HG03039 (cell line): ENCODE measurements around the gene SPIRE1.
"Not testable (repeated sequence)": the region's sequence is repeated elsewhere in the genome, so short reads cannot be mapped to it uniquely, and the experiment has no call there.

Source experiments
- ATAC-seq: cut with Tn5 transposase; IDR thresholded peaks from one replicate; pipeline ENCODE4 v1.9.1; 2021; ENCODE audit warnings: mild to moderate bottlenecking, moderate library complexity; ENCODE audit not compliant: unreplicated experiment

SPIRE1 gene

DNA sequence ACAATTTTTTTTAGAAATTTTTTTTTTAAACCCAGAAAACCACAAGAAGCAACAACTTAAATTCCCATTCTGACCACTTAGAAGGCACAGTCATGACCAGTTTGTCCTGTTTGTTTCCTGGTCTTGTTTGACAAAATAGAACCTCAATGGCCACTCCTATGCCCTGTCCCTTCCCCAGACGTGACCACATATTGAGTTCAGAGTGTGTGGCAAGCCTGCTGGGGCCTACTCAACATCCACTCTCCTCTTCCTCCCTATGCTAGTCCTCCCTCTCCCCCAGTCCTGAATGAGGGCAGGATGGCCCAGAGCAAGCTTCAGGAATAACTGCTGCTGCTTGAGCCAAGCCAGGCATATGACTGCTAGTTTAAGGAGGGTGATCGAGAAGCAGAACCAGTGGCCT is 160.6 kb downstream of the SPIRE1 start:
- ATAC-seq, result no peak

DNA sequence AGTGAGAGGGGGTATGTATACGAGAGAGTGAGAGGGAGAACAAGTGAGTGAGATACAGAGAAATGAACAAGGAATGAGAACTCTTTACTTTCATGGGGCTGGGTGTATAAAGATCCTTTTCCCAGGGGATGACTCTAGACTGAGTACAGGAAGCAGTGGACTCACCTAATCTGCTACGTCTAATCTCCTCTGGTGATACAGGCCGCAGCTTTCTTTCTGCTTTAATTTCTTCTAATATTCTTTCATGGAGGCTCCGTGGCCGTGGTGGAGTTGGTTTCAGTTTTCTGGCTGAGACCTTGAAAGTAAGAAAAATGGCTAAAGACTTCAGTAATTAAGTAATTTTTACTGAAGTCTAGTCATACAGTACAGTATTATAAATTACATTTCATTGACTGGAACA is 165.0 kb downstream of the SPIRE1 start:
- no peak for ATAC-seq

DNA sequence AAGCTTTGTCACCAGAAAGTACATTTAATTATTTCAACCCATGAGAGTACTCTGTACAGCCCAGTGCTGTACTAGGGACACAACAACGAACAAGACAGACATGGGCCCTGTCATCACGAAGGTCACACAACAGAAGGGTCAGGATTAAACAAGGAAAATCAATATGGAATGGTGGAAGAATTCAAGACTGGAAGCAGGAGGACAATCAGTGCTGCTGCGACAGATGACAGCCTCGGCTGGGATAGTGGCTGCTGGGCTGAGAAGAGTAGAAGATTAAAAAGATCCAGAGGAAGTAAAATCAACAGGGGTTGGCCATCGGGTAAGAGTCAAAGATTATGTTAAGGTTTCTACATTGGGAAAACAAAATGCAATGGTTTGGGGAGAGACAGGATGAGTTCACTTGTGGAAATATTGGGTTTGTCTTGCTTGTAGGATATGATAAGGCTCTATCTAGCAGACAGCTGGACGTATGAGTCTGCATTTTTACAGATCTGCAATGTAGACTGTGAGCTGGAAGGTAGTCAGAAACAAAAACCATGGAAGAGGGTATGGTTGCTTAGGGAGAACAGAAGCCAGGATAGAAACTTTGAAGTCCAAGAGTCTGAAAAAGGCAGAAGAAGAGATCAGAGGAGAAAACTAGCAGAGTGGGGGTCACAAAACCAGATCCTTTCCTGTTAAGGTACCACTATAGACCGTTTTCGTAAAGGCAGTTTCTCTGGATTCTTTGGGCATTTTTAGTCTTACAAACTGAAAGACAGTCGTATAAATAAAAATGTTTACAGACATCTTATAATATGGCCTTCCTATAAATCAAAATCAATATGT is 166.1 kb downstream of the SPIRE1 start:
- ATAC-seq, result no peak

DNA sequence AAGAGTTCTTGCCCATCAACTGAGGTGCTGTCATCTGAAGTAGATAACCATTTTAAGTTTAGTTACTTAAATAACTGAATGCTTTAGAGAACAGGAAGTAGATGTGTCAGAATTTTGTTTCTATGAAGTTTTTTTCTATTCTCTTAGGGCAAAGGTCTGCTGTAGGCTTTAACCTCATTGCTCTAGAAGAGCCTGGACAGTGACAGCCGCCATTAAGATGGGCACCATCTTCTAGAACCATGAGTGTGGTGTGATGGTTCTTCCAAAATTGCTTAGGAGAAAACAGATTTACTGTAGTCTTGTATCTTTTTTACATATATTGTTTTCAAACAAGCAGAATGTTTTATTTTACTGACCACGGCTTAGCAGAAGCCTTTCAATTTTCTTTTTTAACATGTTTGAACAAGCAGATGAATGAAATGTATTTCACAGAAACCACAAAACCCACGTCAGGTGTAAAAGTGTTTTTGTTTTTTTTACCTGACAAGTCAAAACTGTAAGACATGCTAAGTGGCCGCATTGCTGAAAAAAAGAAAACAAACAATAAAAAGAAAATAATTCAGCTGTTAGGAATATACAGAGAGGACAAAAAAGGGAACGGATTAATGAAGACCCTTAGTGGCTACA is 172.3 kb downstream of the SPIRE1 start:
- ATAC-seq, result no peak

DNA sequence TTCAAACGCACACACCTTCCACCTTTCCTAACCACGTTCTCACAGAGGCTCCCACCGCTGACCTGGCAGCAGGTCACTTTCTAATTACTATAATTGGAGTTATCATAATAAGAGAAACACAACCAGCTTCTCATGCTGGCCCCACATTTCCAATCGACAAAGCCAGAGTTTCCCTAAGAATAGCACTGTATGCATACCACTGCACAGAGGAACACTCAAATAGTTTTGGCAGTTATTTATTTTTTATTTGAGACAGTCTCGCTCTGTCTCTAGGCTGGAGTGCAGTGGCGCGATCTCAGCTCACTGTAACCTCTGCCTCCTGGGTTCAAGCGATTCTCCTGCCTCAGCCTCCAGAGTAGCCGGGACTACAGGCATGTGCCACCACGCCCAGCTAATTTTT is 176.0 kb downstream of the SPIRE1 start:
- ATAC-seq, result not testable (repeated sequence)

DNA sequence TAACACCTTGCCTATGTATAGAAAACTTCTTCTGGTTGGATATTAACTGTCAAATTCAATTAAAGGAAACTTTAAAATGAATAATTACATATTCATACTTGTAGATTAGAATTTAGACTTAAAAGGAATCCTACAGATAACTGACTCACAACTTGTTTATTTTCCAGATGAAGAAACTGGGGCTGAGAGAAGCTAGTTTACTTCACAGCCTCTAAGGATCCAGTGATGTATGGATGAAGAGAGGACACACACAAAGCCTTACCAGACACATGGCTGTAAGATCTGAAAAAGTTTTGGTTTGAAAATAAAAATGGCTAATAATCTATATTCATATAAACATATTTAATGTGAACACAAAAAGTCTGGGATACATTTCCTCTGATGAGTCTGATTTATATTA is 177.9 kb downstream of the SPIRE1 start:
- ATAC-seq, result no peak

DNA sequence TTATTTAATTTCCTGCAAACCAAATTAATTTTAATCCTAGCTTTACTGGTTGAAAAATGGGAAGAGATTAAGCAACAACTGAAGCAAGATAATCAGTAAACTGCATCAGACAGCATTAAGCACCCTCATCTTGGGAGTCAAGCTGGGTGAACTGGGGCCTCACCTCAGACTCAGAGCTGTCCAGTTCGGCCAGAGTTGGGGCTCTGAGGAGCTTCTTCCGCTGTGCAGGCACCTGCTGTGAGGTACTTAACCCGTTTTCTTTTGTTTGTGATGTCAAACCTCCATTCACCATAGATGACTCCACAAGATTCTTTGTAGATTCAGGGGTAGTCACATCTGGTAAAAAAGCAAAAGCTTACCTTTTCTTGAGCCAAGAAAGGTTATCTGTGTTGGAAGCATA is 178.4 kb downstream of the SPIRE1 start:
- ATAC-seq, result no peak

DNA sequence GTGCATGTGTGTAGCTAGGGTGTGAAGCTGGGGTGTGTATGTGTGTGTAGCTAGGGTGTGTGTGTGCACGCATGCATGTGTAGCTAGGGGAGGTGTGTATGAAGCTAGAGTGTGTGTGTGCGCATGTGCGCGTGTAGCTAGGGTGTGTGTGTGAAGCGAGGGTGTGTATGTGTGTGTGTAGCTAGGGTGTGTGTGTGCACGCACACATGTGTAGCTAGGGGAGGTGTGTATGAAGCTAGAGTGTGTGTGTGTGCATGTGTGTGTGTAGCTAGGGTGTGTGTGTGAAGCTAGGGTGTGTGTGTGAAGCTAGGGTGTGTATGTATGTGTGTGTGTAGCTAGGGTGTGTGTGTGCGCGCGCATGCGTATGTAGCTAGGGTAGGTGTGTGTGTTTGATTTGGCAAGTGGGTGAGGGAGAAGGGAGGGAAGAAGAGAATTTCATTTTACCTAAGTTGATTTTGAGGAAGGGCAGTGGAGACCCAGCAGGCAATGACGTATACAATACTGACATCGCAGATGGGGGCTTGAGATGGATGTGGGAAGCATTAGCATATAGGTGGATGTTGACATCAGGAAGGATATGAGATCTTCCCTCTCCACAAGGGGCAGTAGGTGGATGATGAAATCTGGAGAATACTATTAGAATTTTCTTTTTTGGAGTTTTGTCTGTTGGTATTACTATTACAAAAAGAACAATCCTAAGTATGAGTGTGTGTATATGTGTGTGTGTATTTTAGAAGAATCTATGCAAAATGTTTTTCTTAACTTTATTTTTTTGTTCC is 179.4 kb downstream of the SPIRE1 start:
- ATAC-seq, result no peak

DNA sequence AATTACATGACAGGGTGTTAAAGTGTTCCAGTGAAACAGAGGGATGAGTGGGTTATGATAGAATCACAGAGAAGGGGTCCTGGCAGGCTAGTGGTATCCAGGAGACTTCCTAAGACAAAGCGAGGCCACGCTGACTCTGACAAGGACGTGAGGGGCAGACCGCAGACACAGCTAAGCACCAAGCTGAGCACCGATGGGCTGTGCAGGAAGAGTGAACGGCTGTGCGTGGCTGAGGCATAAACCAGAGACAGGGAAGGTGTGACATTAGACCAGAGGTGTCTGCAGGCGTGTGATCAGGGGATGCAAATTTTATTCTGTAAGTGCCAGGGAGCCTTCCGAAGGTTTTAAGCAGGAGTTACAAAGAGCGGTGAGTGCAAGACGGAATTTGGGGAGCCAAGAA is 180.3 kb downstream of the SPIRE1 start:
- no peak for ATAC-seq

DNA sequence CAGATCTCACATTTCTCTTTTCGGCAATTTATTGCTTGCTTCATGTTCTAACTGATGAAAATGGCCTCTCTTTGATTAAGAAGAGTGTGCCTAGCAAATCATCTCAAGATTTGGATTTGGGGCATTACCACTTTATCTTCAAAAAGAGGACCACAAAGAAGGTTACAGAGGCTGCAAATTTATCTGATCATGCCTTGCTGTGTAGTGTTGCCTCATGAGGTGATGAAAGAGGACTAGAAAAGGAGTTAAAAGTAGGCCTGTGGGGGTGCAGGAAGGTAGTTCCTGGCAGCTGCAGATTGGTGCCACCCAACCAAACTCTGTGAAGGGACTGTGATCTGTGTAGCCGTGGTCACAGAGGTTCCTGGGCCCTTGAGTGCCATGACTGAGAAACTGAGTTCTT is 181.0 kb downstream of the SPIRE1 start:
- ATAC-seq, result no peak

DNA sequence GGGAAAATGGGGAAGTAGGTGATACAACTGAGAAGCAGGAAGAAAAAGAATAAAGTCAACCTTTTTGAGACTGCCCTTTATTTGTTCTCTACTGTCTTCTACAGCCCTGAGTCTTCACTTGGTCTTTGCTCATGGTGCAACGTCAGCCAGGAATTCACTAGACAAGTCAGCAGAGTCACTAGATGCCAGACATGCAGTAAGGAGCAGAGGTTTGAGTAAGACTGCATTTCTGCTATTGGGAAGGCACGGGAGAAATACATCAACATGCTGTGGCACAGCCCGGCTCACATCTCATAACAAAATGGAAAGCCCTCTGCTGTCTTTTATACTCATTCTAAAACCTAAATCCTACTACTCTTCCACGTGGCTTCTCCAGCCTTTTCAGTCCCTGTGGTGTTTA is 183.0 kb downstream of the SPIRE1 start:
- no peak for ATAC-seq

DNA sequence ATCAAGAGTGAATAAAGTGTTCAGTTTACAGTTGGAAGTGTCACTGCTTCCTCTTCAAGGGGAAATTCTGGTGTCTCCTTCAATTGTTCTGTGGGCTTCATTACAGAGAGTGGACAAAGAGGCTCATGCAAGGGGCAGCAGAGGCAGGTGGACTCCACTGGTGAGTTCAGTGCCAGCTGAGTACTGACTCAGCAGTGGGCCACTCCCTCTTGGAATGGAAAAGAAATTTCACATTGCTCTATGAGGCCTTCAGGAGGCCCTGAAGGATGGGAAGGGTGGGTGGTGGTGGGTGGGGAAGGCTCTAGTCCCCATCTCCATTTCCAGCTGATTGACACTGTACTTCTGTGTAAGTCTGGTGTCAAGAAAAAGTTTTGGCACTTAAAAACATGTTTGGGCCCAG is 183.8 kb downstream of the SPIRE1 start:
- no peak for ATAC-seq

DNA sequence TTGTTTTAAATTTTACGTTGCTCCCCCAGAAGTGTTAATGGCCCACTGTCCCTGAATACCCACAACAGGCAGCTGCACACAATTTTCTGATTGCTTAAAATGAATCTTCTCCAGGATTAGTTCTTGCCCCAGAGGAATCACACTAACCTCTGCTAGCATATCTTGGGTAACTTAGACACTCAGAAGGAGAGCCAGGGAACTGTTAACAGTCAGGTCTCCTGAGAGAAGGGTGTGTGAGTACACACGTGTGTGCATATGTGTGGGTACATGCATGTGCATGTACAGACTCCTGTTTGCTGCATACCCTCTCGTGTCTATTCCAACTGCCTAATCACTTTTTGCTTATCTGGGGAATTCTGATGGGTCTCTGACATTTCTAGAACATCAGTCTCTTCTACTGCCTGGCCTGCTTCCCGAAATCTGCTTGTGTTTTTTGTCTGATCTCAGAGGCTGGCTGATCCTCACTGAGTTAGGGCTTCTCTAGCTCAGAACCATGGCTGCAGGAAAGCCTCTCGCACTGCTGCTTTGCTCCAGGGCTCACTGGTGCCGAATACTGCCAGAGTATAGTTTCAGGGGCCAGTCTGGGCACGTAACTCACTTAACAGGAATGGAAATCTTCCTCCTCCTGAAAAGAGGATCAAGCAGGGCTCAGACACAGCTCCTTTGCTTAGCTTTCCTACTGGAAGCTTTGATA is 187.4 kb downstream of the SPIRE1 start:
- ATAC-seq, result no peak

DNA sequence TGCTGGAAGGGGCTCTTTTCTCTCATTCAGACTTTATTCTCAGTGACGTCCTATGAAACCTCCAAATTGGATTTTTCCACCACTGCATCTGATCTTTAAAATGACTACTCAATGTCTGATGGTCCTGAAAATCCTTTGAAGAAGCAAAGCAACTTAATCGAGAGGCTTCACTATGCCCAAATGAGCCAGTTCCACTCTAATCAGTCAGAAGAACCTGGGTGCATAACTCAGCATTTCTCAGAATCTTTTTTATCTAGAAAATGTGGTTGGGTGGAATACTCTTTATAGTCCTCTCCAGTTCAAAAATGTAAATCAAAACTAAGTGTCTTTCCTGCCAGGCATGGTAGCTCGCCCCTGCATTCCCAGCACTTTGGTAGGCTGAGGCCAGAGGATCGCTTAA is 189.5 kb downstream of the SPIRE1 start:
- no peak for ATAC-seq

DNA sequence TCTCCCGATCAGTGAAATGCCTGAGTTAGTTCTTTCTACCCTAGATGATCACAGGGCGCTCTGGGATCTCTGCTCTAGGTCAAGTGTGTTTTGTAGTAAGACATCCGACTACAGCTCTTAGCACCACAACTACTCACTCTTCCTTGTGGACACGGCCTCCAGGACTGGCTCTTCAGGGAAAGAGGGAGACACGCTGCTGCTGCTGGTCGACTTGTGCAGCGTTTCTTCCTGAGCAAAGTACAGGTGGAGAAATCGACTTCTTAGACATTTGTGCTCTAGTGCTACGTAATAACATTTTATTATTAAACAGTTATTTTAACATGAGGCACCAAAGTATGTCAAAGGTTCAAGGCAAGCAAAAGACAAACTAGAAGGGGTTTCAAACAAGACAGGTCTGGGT is 193.2 kb downstream of the SPIRE1 start:
- ATAC-seq, result no peak

DNA sequence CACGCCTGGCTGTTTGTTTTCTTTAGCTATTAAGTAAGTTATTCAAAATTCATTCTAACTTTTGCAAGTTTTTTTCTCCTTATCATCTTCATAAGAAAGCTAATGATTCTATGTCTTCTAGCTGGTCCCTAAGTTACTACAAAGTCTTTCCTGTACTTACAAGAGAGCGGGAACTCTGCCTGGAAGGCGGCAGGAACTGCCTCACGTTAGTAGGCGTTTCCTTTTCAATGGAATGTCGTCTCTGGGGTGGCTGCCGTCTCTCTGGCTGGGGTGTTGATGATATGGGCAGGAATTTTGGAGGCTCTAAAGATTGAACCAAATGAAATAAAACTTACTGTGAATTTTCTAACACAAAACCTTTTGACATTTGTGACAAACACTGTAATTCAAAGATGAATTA is 194.7 kb downstream of the SPIRE1 start:
- no peak for ATAC-seq

DNA sequence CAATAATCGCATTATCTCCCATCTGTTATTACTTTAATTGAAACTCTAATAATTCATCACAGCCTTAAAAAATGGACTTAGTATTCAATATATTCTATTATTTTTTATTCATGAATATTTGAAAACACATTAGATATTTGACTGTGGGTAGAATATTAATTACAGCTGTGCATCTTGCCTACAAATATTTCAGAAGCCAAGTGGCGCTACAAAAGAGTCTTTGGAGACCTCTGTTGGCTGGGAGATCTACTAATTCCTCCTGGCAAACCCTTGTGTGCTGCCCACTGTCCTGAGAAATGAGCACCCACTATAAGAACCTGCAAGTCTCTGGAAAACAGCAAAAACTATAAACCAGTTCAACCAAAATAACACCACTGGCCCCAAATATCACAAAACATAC is 195.7 kb downstream of the SPIRE1 start:
- ATAC-seq, result no peak

DNA sequence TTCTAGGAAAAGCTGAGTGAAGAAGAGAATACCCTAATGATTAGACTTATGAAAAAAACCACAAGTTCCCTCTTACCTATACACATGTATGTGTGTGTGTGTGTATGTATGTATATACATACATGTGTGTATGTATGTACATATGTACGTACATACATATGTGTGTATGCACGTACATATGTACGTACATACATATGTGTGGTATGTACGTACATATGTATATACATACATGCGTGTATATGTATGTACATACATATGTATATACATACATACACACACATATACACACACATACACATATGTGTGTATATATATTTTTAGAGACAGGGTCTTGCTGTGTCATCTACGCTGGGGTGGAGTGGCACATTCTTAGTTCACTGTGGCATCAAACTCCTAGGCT is 196.6 kb downstream of the SPIRE1 start:
- no peak for ATAC-seq

DNA sequence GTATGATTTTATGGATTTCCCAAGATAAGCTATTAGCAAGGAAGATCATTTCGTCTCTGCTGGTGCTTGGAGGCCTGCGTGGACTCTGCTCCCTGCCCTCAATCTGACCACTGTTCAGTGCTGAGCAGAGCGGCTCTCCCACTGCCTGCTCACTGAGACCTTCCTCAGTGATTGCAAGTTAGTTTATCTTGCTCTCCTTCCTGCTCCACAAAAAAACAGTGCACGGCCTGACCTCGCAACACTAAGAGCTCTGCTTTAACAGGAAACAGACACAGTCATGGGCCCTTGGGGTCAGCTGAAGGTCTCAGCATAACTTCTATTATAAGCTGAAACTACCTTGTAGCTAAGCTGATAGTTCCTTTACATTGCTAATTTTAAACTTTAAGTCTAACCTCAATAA is 197.0 kb downstream of the SPIRE1 start:
- no peak for ATAC-seq

DNA sequence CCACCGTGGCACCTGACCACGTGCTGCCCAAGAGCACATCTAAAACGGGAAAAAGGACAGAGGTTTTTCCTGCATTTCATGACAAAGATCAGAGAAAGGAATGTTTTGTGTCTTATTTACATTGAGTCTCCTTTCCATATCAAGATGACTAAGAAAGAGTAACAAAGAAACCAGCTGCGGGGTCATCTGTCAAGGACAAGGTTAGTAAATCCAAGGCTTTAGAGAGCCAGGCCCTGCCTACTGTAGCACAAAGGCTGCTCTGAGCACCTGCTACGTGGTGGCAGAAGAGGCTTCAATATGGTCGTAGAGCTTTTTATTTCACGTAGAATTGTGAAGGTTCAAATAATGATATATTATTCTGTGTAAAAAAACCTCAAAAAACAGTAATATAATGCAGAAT is 199.1 kb downstream of the SPIRE1 start:
- ATAC-seq, result no peak

DNA sequence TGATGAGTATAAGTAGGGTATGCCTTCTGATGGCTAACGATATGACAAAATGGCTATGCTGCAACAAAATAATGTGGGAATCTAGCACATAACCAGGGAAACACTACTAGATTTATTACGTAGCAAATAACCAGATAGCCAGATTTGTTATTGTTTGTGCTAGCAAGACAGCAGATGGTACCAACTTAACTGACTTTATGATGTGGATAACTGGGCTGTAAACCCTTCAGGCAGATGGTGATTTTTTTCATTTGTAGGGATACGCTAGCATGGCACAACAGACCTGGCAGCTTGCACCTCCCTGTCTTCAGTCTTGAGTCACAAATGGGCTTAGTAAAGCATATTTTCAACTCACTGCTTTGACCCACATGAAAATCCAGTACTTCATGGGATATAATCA is 201.5 kb downstream of the SPIRE1 start:
- no peak for ATAC-seq
